NCI-H345 treated with DMSO at 0.1 percent for 48 hours (cell line): Measurements from ENCODE around the gene BICRA.

Experiments
- DNase-seq: peaks from one replicate; lab custom pipeline; 2025; ENCODE audit not compliant: unreplicated experiment; lab: John Stamatoyannopoulos, UW

Gene BICRA

DNA sequence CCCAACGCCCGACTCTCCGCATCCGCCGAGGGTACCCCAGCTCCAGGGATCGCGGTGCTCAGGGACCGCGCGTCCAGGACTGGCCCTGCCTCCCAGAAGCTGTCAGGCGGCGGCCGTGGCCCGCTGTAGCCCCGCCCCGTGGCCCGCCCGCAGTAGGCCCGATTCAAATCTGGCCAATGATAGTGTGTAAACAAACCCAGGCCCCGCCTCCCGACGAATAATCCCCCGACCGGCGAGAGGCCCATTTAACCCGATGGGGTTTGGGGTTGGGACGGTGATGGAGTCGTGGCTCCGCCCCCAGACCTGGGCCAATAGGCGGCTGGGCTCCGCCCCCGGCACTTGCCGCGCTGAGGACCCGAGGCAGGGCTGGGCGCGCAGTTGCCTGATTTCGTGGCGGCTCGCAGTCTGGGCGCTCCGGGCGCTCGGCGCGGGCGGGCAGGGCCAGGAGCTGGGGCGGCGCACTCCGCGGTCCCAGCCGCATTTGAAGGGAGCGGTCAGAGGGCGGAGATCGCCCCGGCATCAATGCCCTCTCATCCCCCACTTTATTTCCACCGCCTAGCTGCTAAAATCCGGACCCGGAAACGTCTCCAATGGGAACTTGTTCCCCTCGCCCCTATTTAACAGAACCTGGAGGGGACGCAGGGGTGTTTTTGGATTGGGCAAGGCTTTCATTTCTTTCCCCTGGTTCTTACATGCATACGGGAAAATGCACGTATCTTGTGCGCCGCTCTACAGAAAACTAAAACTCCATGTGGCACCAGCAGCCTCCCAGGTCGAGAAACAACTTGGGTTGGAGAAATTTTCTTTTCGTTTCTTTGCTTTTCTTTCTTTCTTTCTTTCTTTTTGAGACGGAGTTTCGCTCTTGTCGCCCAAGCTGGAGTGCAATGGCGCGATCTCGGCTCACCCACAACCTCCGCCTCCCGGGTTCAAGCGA, 8.4 kb upstream of the BICRA start:
- peak; percentile 90 for DNase-seq

- DNase-seq: no peak
Observed at GRCh38 chr19:47601180-47601904, 7.6 kb upstream of the BICRA start.

DNA sequence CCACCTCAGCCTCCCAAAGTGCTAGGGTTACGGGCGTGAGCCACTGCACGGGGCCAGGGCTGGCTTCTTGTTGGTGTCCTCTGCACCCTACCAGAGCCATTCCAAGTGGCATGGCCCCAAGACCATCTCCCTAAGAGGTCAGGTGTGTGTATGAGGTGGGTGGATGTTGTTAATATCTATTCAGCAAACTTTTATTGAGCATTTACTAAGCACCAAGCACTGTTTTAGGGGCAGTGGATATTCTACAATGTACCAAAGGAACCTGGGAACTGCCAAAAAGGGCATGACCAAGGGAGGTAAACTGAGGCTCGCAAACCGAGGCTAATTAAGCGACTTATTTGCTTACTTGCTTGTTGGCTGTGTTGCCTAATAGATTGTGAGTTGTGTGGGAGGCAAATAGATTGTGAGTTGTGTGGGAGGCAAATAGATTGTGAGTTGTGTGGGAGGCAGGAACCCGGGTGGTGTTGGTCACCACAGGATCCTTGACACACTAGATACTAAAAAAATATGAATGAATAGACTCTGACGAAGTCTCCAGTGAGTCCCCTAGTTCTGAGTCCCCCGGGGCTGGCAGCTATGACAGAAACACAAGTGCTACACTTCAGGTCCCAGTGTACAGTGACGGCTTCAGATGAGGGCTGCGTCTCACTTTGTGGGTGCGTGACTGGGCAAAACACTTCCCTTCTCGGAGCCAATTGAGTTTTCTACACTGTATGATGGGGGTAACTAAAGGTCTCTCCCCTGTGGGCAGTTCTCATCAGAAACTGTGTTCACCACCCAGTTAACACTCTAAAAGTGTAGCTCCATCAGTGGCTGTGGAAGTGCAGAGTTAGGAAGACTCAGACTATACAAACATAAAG, 5.0 kb upstream of the BICRA start:
- no peak for DNase-seq

GRCh38 chr19:47607564-47608073, 1.3 kb upstream of the BICRA start:
- no peak for DNase-seq

DNA sequence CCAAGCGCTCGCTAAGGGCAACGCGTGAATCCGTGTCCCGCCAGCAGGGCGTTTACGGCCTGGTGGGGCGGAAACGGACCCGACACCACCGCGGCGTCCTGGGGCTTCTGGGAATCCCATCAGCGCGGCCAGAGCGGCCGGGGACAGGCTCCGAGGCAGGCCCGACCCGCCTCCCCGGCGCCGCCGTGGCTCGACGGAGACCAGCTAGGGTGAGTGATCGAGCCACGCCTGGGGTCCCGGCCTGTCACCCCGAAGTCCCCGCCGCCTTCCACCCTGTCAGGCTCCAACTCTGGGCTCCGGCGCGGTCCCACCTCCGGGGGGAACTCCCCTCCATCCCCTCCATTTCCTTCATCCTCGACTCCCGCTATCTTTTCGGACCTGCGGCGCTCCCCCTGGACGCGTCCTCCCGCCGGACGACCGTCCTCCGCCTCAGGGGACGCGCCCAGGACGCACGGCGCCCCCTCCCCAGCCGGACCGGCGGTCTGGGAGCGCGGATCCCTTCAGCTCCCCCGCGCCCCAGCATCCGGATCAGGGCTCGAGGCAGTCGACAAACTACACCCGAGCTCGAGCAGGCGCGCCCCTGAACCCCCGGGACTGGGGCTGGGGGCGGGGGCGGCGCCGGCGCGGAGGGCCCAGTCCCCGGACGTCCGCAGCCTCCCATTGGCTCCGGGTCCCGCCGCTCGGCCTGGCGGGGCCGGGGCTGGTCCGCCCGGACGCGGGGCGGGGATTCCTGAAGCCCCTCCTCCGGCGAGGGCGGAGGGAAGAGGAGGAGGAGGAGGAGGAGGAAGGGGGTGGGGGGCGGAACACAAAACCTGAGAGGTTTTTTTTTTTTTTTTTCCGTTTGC, 638 bp upstream of the BICRA start:
- peak; percentile 56 for DNase-seq

DNA sequence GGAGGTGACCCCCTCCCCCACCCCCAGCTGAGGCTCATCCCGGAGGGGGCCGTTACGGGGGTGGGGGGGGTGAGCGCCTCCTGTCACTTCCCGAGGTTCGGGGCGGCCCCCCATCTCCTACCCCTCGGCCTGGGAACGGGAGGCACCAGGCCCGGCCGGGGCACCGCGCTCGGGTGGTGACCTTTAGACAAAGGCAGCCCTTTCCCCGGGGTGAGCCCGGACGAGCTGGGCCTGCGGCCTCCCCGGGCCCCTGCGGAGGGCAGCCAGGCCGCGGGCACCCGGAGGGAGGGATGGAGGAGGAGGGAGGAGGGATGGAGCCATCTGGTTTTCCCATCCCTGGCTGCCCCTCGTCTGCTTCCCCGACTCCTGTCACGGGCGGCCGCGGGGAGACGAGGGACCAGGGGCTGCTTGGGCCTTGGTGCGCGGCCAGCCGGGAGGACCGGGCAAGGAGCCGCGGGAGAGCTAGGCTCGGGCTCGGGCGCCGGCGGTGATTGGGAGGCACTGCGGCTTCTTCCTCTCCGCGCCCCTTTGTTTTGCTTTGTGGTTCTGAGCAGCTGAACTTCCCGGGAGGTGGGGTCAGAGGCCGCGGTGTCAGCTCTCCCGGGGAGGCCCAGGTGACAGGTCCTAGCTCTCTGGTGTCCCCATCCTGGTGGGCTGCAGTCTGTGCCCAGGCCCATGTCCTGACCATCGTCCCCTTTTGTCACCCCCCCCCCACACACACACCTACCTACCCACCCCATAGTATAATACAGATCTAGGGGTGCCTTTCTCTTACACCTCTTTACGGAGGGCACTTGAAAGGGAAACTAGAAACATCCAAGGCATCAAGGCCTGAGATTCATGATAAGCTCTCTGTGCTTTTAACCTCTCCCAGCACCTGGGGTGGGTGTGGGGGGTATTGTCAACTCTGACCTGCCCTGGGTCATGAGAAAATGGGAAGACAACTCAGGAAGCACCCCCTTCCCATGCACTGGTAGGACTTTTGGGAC, 1.3 kb downstream of the BICRA start:
- DNase-seq: no peak

DNA sequence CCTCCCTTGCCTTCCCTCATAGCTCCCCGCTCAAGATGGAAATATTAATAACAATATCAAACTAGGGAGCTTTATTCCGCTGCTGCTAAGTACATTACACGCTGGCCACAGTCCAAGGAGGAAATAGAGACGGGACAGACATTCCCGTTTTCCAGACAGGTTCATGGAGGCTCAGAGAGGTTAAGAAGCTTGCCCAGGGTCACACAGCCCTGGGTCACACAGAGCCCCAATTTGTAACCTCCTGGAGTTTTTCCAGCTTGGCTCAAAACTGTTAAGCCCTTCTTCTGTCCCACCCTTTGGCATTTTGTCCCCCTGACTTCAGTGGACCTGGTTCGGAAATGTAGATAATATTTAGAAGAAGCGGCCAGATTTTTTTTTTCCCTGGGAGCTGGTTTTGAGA, 2.0 kb downstream of the BICRA start:
- DNase-seq: no peak

GRCh38 chr19:47613165-47614020, 4.5 kb downstream of the BICRA start:
- DNase-seq: no peak

- no peak for DNase-seq
Observed at GRCh38 chr19:47614021-47614295, 5.0 kb downstream of the BICRA start.

- DNase-seq: no peak
Observed at GRCh38 chr19:47614559-47614958, 5.6 kb downstream of the BICRA start.

DNA sequence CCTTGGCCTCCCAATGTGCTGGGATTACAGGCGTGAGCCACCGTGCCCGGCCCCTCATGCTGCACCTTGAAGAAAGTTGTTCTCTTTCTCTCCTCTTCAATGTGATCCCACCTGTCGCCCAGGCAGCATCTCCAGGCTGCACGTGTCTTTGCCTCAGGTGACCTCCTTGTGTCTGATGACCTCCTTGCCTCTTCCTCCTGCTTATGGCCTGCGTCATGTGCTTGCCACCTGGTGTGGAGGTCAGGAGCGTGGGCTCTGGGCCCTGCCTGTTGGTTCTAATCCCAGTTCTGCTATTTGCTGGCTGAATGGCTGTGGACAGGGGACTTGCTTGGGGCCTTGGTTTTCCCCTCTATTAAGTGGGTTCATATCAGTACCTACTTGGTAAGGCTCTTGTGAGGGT, 6.3 kb downstream of the BICRA start:
- DNase-seq: no peak

DNA sequence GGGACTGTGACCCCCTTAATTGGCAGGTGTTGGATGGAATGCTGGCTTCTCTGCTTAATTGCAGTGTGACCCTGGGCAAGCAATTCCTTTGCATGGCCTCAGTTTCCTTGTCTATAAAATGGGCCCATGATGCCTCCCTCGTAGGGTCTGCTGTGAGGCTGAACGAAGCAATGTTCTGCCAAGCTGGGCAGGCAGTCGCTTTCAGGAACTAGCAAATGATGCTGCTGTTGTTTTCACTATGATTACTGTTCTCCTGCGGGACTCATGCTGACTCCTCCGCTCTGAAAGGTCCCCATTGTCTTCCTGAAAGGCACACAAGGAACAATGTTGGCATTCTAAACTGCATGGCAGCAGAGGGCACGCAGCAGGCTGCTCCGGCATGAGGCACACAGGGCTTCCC, 6.8 kb downstream of the BICRA start:
- no peak for DNase-seq

GRCh38 chr19:47618771-47619170, 9.8 kb downstream of the BICRA start:
- DNase-seq: no peak

DNA sequence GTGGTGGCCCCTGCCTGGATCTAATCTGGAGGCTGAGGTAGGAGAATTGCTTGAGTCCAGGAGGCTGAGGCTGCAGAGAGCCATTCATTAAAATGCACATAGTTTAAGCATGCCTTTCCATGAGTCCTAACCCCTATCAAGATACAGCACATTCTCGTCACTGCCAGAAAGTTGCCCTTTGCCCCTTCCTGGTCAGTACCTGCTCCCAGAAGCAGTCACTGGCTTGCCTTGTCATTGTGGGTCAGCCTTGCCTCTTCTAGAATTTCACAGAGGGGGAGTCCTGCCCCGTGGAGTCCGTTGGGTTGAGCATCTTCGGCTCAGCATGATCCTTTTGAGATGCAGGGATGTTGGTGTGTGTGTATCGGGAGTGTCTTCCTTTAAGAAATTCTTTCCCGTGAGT, 10.8 kb downstream of the BICRA start:
- DNase-seq: no peak

DNA sequence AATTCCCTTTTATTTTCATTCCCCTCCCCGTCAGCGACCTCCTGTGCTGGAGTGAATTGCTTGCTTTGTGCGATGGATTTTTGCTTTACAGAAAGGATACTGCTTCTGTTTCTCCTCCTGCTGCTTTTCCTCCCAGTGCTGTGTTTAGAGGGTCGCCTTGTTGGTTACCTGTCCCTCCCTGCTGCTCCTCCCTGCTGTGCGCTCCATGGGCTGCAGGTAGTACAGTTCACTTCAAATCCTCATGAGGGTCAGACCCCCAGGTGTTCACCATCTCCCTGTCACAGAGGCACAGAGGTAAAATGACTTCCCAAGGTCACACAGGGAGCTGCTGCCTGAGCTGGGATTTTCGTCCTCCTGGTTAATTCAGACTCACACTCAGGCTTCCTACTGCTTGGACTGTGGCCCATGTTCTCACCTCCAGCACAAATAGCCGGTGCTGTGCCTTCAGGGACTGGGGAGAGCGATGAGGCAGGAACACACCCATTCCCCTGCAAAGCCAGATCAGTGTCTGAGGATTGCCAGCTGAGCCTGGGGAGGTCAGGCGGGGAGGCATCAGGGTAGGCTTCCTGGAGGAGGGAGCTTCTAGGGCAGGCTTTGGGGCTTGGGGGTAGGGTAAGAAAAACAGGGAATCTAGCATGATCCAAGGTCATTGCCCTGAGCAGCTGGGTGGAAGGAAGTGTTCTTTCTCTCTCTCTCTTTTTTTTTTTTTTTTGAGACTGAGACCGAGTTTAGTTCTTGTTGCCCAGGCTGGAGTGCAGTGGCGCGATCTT, 14.4 kb downstream of the BICRA start:
- DNase-seq: no peak

DNA sequence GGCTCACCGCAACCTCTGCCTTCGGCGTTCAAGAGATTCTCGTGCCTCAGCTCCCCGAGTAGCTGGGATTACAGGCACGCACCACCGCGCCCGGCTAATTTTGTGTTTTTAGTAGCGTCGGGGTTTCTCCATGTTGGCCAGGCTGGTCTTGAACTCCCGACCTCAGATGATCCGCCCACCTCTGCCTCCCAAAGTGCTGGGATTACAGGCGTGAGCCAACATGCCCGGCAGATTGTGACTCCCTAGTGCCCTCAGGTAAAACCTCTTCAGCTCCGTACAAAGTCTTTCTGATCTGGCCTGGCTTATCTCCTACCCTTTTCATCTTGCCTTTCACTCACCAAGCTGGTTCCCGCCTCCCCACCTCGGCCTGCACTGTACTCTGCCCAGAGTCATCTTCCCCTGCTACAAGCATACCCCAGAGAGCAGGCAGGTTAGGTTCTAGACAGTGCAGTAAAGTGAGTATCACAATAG, 15.0 kb downstream of the BICRA start:
- no peak for DNase-seq

GRCh38 chr19:47625650-47626049, 16.7 kb downstream of the BICRA start:
- no peak for DNase-seq

DNA sequence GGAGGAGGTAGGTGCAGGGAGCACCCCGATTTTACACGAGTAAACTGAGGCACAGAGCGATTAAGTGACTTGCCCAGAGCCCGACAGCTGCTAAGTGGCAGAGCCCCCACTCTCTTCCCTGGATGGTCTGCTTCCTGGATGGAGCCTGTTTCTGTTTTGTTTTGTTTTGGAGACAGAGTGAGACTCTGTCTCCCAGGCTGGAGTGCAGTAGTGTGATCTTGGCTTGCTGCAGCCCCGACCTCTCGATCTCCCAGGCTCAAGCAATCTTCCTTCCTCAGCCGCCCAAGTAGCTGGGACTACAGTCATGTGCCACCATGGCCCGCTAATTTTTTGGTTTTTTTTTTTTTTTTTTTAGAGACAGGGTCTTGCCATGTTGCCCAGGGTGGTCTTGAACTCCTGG, 17.3 kb downstream of the BICRA start:
- DNase-seq: no peak
